Measurements from ENCODE around the gene RPAIN.

RPAIN gene

DNA sequence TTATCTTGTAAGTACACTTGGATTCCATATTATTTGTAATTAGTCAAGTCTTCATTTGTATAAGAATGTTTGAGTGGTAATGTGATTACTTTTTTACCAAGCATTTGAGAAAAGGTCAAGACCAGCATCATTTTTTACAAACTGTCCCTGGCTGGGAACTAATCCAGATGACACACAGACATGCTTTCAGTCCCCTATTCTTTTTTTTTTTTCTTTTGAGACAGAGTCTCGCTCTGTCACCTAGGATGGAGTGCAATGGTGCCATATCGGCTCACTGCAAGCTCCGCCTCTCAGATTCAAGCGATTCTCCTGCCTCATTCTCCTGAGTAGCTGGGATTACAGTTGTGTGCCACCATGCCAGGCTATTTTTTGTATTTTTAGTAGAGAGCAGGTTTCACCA, 61.5 kb downstream of the RPAIN start:
- H3K4me3 ChIP-seq (ENCODE audit: low read length): no peak overlapping the region
- DNase-seq (ENCODE audit: low read depth): no peak
- TF ChIP-seq, protein P1, sequence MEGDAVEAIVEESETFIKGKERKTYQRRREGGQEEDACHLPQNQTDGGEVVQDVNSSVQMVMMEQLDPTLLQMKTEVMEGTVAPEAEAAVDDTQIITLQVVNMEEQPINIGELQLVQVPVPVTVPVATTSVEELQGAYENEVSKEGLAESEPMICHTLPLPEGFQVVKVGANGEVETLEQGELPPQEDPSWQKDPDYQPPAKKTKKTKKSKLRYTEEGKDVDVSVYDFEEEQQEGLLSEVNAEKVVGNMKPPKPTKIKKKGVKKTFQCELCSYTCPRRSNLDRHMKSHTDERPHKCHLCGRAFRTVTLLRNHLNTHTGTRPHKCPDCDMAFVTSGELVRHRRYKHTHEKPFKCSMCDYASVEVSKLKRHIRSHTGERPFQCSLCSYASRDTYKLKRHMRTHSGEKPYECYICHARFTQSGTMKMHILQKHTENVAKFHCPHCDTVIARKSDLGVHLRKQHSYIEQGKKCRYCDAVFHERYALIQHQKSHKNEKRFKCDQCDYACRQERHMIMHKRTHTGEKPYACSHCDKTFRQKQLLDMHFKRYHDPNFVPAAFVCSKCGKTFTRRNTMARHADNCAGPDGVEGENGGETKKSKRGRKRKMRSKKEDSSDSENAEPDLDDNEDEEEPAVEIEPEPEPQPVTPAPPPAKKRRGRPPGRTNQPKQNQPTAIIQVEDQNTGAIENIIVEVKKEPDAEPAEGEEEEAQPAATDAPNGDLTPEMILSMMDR (conservative IDR thresholded peaks at IDR 0.05; ENCODE audit: low read length): no peak
